MCF 10A (cell line): Measurements from ENCODE around the gene AKAP13. TPM values are rescaled to one million over a fixed set of nuclear protein-coding genes. Genes with fewer than 3 reads are reported as not detected.

ENCODE experiments used
- BruUV-seq: library from RNA; stranded (reverse); fragments of 400-500 nt; replicated peaks from 2 replicates; lab custom pipeline; 2021; lab: Mats Ljungman, UMichigan
- CTCF ChIA-PET: fragments of 300-600 bp; sonication (Branson Sonifier 250); formaldehyde crosslinking; extraction: SDS; loops from one replicate; lab custom pipeline; 2021; ENCODE audit warnings: antibody characterized with exemption, inconsistent platforms; lab: Yijun Ruan, JAX
- POLR2A ChIA-PET: fragments of 300-600, 350-650 bp; sonication (Branson Sonifier 250); formaldehyde crosslinking; extraction: SDS; loops from one replicate; lab custom pipeline; 2020; ENCODE audit warnings: antibody characterized with exemption, inconsistent platforms; lab: Yijun Ruan, JAX
- DNase-seq: peaks from one replicate; pipeline ENCODE4 v3.0.0-alpha.2; 2018; ENCODE audit not compliant: unreplicated experiment
- H3K27ac Mint-ChIP-seq: one replicate; pipeline ENCODE4 v1.8.0; 2022; ENCODE audit warnings: mild to moderate bottlenecking, low read depth, mixed read lengths; ENCODE audit not compliant: unreplicated experiment
- H3K27me3 Mint-ChIP-seq: one replicate; pipeline ENCODE4 v1.8.0; 2022; ENCODE audit warnings: mixed read lengths; ENCODE audit not compliant: insufficient read depth, unreplicated experiment
- H3K36me3 Mint-ChIP-seq: one replicate; pipeline ENCODE4 v1.8.0; 2022; ENCODE audit warnings: mild to moderate bottlenecking, moderate library complexity, mixed read lengths; ENCODE audit not compliant: insufficient read depth, unreplicated experiment
- H3K4me1 Mint-ChIP-seq: one replicate; pipeline ENCODE4 v1.8.0; 2022; ENCODE audit warnings: mixed read lengths; ENCODE audit not compliant: insufficient read depth, unreplicated experiment
- H3K4me3 Mint-ChIP-seq: one replicate; pipeline ENCODE4 v1.8.0; 2022; ENCODE audit warnings: mild to moderate bottlenecking, moderate library complexity, mixed read lengths; ENCODE audit not compliant: unreplicated experiment
- H3K9me3 Mint-ChIP-seq: one replicate; pipeline ENCODE4 v1.8.0; 2022; ENCODE audit warnings: mixed read lengths; ENCODE audit not compliant: unreplicated experiment
- intact Hi-C: fragments of 100-400 bp; cut with micrococcal nuclease; formaldehyde crosslinking; loops from 2 replicates; pipeline ENCODE4 v1.14.1; 2022
- total RNA-seq: library from RNA; stranded (reverse); gene quantifications from 2 replicates; pipeline ENCODE4 v1.2.3, GENCODE V29; 2022
- TF ChIP-seq, protein P1 (sequence below): fragments of 200-600 bp; IDR thresholded peaks from one replicate; pipeline ENCODE4 v1.8.0; 2022; ENCODE audit warnings: antibody characterized with exemption, mild to moderate bottlenecking; ENCODE audit not compliant: unreplicated experiment

AKAP13 gene
- total RNA-seq, 1 experiment from 2014 or later: 65.7 TPM

GRCh38 chr15:85723960-85724945 lies 343.9 kb downstream of the AKAP13 start:
- Mint-ChIP-seq H3K9me3 (no peaks in the 10 kb centered on the region), H3K27ac (peak overlapping the region; percentile 93), H3K4me3 (peak overlapping the region; percentile 58), H3K27me3 (no peaks in the 10 kb centered on the region), H3K36me3 (peaks cover 93% of the 10 kb centered on the region), H3K4me1 (peaks cover 44% of the 10 kb centered on the region)
- intact Hi-C loops: no loop called here
- BruUV-seq: no TSS peak
- ChIA-PET POLR2A (interaction anchor here (0.7 to 1.1 kb wide), 2 partner anchors 12 to 42 kb away, joined by 3 read pairs; no protein-coding TSS in a partner anchor), CTCF (interaction anchor here (0.6 to 8.9 kb wide), 4 partner anchors 62 to 434 kb away, joined by 3 to 128 read pairs (median 4); no protein-coding TSS in a partner anchor)
- TF ChIP-seq, protein P1, sequence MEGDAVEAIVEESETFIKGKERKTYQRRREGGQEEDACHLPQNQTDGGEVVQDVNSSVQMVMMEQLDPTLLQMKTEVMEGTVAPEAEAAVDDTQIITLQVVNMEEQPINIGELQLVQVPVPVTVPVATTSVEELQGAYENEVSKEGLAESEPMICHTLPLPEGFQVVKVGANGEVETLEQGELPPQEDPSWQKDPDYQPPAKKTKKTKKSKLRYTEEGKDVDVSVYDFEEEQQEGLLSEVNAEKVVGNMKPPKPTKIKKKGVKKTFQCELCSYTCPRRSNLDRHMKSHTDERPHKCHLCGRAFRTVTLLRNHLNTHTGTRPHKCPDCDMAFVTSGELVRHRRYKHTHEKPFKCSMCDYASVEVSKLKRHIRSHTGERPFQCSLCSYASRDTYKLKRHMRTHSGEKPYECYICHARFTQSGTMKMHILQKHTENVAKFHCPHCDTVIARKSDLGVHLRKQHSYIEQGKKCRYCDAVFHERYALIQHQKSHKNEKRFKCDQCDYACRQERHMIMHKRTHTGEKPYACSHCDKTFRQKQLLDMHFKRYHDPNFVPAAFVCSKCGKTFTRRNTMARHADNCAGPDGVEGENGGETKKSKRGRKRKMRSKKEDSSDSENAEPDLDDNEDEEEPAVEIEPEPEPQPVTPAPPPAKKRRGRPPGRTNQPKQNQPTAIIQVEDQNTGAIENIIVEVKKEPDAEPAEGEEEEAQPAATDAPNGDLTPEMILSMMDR: no peak
- peak; percentile 5 for DNase-seq

- BruUV-seq: no TSS peak
- H3K36me3 Mint-ChIP-seq: peaks cover 93% of the 10 kb centered on the region
- peaks cover 44% of the 10 kb centered on the region for H3K4me1 Mint-ChIP-seq
- TF ChIP-seq, protein P1: no peak
- CTCF ChIA-PET: interaction anchor here (0.7 to 8.9 kb wide), 3 partner anchors 66 to 438 kb away, joined by 3 to 128 read pairs (median 3); no protein-coding TSS in a partner anchor
- no peaks in the 10 kb centered on the region for H3K9me3 Mint-ChIP-seq
- intact Hi-C loops: no loop called here
- H3K27ac Mint-ChIP-seq: peak overlapping the region; percentile 93
- H3K27me3 Mint-ChIP-seq: no peaks in the 10 kb centered on the region
- POLR2A ChIA-PET: interaction anchor here (0.7 to 1.1 kb wide), 3 partner anchors 13 to 235 kb away, joined by 3 to 4 read pairs (median 3); no protein-coding TSS in a partner anchor
- peak; percentile 49 for DNase-seq
- H3K4me3 Mint-ChIP-seq: peak overlapping the region; percentile 58
Observed at GRCh38 chr15:85725019-85725418, 344.6 kb downstream of the AKAP13 start.

DNA sequence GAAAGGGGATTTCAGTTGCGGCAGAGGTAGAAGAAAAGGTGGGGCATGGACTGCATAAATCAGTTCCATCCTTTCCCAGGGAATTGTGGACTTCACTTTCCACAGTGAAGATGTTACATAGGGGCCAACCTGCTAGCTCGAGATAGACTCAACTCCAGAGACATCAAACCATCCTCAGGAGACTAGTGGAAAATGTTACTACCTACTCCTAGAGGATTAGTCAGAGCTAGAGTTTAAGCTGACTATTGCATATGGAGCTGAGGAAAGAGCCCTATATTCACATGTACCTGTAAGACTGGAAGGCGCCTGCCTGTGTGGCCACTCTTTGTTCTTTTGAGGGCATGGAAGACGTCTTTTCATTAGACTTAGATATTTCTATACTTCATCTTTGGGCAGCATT lies 345.2 kb downstream of the AKAP13 start:
- POLR2A ChIA-PET: interaction anchor here (0.7 kb wide), 2 partner anchors 21 to 235 kb away, joined by 3 to 4 read pairs; no protein-coding TSS in a partner anchor

More for the DNA sequence above, 345.2 kb downstream of the AKAP13 start:
- H3K4me3 Mint-ChIP-seq: no peak overlapping the region
- BruUV-seq: no TSS peak
- no peaks in the 10 kb centered on the region for H3K9me3 Mint-ChIP-seq
- CTCF ChIA-PET: interaction anchor here (0.7 to 8.9 kb wide), 3 partner anchors 17 to 438 kb away, joined by 3 to 128 read pairs (median 3); no protein-coding TSS in a partner anchor
- DNase-seq: no peak
- peaks cover 46% of the 10 kb centered on the region for H3K4me1 Mint-ChIP-seq
- H3K27me3 Mint-ChIP-seq: no peaks in the 10 kb centered on the region
- H3K27ac Mint-ChIP-seq: peak overlapping the region; percentile 76
- intact Hi-C loops: no loop called here
- H3K36me3 Mint-ChIP-seq: peaks cover 93% of the 10 kb centered on the region
- TF ChIP-seq, protein P1: no peak
